Stimulated activated CD4-positive, alpha-beta T cell treated with anti-CD3 and anti-CD28 coated beads, Interleukin-4, amount 100 ng/mL, for 24 hours (primary cell): ENCODE data around the gene GIMD1.

ENCODE experiments used
- DNase-seq: peaks from one replicate; pipeline ENCODE4 v3.0.0-alpha.2; 2020

The GIMD1 gene

DNA sequence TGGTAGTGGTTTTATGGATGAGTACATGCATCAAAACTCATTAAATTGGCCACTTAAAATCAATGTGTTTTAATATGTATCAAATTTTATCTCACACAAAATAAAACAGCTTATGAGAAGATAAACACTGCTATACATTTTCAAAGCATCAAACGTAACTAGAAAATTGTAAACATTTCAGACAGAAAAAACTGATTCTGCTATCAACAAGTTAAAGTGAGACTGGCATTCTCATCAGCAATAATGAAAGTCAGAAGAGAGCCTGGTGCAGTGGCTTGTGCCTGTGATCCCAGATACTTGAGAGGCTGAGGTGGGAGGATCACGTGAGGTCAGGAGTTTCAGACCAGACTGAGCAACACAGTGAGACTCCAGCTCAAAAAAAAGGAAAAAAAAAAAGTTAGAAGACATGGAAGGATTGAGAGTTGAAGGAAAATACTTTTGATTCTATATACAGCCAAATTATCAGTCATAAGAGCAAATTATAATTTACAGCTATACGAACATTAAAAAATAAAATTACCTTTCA is 55.5 kb downstream of the GIMD1 start:
- DNase-seq = no peak

DNA sequence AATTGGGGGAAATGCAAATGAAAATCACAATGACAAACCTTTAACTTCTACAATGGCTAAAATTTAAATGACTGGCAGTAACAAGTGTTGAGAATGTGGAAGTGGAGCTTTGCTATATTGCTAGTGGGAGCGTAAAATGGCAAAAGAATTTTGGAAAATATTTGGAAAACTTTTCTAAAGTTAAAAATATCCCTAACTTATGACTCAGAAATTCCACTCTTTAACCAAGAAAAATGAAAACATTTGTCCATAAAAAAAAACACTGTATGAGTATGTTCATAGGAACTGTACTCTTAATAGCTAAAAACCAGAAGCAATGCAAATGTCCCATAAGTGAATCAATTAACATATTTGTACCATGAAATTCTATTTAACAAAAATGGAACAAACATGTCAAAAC is 56.2 kb downstream of the GIMD1 start:
- DNase-seq = no peak
